Measurements from ENCODE around the gene ITFG1.

Gene ITFG1

DNA sequence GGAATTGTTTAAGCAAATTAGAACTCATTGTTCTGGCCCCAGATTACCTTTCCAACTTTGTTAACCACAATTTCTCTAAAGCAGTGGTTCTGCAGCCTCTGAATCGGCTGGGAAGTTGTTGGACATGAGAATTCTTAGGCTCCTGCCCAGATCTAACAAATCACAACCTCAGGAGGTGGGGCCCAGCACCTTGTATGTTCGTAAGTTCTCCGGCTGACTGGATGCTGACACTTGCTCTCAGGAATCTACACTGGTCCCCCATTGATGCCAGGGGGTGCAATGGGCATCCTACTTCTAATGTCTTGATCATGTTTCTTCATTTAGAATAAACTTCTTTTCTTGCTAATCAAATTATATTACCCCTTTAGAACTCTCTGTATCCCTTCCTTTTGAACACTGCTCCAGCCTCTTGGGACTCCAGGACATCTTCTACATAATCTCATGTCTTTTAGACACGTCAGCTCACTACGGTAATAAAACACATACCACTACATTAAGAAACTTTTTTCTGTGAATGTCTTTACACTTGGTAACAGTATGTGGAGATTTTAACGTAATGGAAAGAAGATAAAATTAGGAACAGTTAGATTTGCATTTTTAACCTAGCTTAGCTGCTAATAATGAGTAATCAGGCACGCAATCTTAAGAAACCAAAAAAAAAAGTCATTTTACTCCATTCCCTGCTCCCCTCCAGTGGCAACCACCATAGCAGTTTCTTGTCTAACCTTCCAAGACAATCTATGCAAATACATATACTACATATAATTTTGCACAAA lies 143.2 kb downstream of the ITFG1 start:
- no peak for DNase-seq (ENCODE audit: low read depth)
- no peak for TF ChIP-seq POLR2A (IDR thresholded peaks at IDR 0.05; ENCODE audit: extremely low read depth, insufficient read length)
- H3K4me3 ChIP-seq (ENCODE audit: low read depth, low read length): no peak overlapping the region

DNA sequence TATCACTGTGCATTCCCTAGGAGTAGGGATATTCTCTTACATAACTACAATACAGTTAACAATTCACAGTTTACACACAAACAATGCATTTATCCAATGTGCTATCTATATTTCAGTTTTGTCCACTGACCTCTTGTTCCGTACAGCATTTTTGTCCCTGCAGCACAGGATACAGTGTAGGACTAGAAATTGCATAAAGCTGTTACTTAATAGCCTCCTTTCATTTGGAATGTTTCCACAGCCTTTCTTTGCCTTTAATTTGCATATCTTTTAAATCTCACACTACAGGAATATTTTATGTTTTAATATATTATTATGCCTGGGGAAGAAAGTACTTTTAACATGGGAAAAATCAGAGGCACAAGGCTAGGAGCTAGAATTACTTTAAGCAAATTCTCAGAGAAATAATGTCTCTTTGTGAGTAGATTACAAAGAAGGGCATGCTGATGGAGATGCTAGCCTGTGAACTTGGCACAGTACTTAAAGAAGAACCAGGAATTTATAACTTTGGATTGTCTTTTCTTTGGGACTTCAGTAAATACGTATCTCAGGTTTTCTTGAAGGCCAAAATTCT lies 144.3 kb downstream of the ITFG1 start:
- no peak for DNase-seq (ENCODE audit: low read depth)
- no peak overlapping the region for H3K4me3 ChIP-seq (ENCODE audit: low read depth, low read length)
- TF ChIP-seq, protein P1, sequence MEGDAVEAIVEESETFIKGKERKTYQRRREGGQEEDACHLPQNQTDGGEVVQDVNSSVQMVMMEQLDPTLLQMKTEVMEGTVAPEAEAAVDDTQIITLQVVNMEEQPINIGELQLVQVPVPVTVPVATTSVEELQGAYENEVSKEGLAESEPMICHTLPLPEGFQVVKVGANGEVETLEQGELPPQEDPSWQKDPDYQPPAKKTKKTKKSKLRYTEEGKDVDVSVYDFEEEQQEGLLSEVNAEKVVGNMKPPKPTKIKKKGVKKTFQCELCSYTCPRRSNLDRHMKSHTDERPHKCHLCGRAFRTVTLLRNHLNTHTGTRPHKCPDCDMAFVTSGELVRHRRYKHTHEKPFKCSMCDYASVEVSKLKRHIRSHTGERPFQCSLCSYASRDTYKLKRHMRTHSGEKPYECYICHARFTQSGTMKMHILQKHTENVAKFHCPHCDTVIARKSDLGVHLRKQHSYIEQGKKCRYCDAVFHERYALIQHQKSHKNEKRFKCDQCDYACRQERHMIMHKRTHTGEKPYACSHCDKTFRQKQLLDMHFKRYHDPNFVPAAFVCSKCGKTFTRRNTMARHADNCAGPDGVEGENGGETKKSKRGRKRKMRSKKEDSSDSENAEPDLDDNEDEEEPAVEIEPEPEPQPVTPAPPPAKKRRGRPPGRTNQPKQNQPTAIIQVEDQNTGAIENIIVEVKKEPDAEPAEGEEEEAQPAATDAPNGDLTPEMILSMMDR (IDR thresholded peaks at IDR 0.05; ENCODE audit: low read depth, low read length): no peak
- no peak for TF ChIP-seq POLR2A (IDR thresholded peaks at IDR 0.05; ENCODE audit: extremely low read depth, insufficient read length)
- no peak for TF ChIP-seq MYC (IDR thresholded peaks at IDR 0.05; ENCODE audit: low read depth, low read length)
- TF ChIP-seq, protein P2, sequence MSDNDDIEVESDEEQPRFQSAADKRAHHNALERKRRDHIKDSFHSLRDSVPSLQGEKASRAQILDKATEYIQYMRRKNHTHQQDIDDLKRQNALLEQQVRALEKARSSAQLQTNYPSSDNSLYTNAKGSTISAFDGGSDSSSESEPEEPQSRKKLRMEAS (IDR thresholded peaks at IDR 0.05; ENCODE audit: low read depth, low read length): no peak

DNA sequence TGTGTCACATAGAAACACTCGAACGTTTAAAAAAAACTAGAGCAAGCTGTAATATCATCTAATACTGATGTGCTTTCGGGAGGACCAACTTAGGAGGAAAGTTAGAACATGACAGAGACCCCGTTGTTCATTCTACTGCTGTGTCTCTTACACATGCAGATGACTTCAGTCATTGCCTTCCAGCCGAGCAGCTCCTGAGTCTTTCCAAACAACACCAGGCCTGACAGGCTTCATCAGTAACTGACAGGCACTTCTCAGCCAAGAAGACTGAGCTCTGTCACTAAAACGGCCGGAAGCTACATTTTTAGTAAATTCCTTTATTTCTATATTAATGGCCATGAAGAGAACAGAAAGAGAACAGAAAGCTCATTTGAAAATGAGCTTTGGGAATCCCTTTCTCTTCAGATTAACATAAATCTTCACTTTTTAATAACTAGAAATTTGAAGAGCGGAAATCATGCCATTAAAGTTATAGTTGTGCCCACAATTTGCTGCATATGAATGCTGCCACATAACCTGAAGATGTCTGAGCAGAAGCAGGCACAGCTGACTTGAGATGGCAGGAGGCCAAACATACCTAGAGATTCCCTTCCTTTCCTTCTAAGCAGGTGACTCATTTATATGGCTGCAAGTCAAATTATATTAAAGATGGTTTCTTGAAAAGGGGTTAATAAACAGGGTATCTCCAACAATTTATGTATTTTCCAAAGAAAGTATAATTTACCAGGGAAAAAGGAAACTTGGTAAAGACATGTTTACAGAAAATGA lies 148.9 kb downstream of the ITFG1 start:
- DNase-seq (ENCODE audit: low read depth): no peak
- TF ChIP-seq, protein P2 (IDR thresholded peaks at IDR 0.05; ENCODE audit: low read depth, low read length): no peak
- TF ChIP-seq MYC (IDR thresholded peaks at IDR 0.05; ENCODE audit: low read depth, low read length): no peak
- TF ChIP-seq, protein P1 (IDR thresholded peaks at IDR 0.05; ENCODE audit: low read depth, low read length): no peak
- TF ChIP-seq POLR2A (IDR thresholded peaks at IDR 0.05; ENCODE audit: extremely low read depth, insufficient read length): no peak
- no peak overlapping the region for H3K4me3 ChIP-seq (ENCODE audit: low read depth, low read length)

DNA sequence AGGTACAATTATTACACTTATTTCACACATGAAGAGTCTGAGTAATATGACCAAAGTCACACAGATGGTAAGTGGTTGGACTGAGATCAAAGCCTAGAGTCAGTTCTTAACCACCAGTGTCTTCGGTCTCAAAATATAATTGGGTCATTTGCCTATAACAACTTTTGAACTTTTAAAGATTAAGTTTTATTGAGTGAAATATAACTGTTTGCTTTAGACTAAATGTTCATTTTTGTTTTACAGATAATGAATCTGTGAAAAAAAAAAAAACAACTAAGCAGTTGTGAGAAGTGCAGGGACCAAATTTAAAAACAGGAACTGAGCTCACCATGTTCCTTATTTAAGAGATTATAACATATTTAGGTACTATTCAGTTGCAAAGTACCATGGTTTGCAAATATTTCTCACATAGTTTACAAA lies 150.1 kb downstream of the ITFG1 start:
- TF ChIP-seq POLR2A (IDR thresholded peaks at IDR 0.05; ENCODE audit: extremely low read depth, insufficient read length): no peak
- no peak for TF ChIP-seq MYC (IDR thresholded peaks at IDR 0.05; ENCODE audit: low read depth, low read length)
- TF ChIP-seq, protein P2 (IDR thresholded peaks at IDR 0.05; ENCODE audit: low read depth, low read length): no peak
- TF ChIP-seq, protein P1 (IDR thresholded peaks at IDR 0.05; ENCODE audit: low read depth, low read length): no peak
- H3K4me3 ChIP-seq (ENCODE audit: low read depth, low read length): no peak overlapping the region
- no peak for DNase-seq (ENCODE audit: low read depth)

DNA sequence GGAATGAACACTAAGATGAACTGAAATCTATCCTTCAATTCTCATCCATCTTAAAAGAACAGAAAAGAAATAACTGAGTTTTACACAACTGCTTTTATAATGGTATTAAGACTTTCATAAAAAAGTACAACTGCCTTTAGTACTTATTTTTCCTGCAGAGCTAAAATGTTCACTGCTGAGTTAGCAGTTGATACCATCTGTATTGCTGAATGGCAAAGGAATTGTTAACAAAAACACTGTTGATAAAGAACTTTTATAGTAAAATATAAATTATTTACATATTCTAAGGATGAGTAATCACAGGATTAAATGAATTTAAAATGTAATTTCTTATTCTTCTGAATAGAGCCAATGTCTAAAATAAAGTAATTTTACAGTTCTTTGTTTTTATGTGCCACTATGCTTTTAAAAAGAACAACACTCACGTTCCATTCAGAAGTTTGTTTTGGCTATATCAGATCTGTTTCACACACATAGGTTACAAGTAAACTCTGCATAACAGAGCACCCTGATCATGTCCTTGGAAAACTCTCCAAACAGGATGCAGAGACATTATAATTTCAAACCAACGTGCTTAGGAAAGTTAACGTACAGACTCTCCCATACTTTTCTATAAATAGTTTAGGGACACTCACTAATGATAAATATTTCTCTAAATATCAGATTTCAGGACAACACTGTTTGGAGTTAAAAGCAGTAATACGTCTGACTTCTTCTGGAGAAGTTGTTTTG lies 151.1 kb downstream of the ITFG1 start:
- DNase-seq (ENCODE audit: low read depth): no peak
- TF ChIP-seq MYC (IDR thresholded peaks at IDR 0.05; ENCODE audit: low read depth, low read length): no peak
- TF ChIP-seq, protein P2 (IDR thresholded peaks at IDR 0.05; ENCODE audit: low read depth, low read length): no peak
- TF ChIP-seq POLR2A (IDR thresholded peaks at IDR 0.05; ENCODE audit: extremely low read depth, insufficient read length): no peak
- TF ChIP-seq, protein P1 (IDR thresholded peaks at IDR 0.05; ENCODE audit: low read depth, low read length): no peak
- H3K4me3 ChIP-seq (ENCODE audit: low read depth, low read length): no peak overlapping the region
